HG02642 (cell line): ENCODE data around the gene PTPRC.
A peak's percentile ranks its signal among the peaks of the same experiment; 100 is the strongest.

Source experiments
- ATAC-seq: cut with Tn5 transposase; IDR thresholded peaks from one replicate; pipeline ENCODE4 v1.9.1; 2021; ENCODE audit warnings: mild to moderate bottlenecking; ENCODE audit not compliant: unreplicated experiment, poor library complexity

Gene PTPRC

DNA sequence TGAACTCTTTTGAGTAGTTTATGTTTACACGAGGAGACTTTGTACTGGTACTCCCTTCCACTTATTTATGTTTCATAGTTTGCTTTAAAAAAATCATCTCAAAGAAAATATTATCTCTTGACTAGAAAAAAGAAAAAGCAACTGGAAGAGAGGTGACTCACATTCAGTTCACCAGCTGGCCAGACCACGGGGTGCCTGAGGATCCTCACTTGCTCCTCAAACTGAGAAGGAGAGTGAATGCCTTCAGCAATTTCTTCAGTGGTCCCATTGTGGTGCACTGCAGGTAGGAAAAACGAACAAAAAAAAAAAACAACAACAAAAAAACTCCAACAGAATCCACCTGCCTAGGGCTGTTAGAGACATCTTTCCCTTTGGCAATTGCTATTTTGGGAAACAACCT lies 102.9 kb downstream of the PTPRC start:
- ATAC-seq, result no peak

DNA sequence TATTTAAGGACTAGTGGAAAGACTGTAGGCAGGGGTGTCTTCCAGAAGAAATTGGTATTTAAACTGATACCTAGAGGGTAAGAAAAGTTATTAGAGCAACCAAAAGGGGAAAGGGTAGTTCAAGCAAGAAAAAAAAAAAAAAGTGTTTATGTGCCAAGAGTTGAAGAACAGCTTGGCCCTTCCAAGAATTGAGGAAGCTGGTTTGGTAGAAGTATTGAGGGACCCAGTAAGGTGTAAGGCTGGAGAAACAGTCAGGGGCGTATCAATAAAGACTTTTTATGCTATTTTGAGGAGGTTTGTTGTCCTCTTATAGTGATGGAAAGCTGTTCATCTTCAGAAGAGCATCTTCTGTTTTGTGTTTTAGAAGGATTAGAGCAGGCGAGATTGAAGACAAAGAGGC lies 108.3 kb downstream of the PTPRC start:
- ATAC-seq, result no peak

DNA sequence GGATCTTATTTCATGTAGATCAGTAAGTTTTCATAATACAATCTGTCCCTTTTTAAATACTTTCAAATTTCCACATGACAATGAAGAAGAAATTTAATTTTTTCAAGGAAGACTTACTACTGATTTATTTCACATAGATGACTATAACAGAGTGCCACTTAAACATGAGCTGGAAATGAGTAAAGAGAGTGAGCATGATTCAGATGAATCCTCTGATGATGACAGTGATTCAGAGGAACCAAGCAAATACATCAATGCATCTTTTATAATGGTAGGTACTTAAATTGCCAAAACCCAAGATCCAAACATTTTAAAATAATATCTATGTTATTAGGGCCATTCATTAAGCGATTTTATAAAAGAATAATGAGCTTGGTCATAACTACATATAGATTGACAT lies 110.4 kb downstream of the PTPRC start:
- ATAC-seq, result no peak

DNA sequence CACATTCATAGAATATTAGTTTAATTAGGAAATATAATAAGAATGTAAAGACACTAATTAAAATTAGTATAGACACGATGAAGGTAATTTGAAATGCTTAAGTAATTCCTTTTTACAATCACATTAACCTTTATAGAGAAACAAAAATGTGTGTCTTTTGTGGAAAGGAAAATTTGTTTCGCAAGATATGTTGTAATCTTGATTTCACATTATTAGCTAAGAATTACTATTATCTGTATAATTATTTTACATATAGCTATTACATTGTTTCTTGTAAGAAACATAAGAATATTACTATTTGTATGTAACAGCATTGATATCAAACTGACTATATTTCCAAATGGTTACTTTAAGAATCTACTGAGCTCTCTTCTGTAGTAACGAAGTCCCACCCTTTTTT lies 111.2 kb downstream of the PTPRC start:
- ATAC-seq, result no peak

DNA sequence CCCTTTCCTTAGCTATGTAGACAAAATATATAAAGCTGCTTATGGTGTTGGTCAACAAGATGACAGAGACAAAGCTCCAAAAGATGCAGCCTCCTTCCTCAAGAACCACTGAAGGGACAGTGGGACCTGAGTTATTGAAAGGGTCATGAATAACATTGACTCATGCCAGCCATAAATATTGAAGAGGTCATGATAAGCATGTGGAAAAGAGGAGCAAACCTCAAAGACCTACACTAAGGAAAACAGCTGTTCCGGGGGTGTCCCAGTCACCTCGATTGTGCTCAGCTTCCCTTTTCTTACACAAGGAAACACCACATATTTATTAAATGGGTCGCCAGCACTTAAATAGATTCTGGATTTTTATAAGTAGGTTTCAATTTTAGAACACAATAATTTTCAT lies 112.9 kb downstream of the PTPRC start:
- no peak for ATAC-seq

DNA sequence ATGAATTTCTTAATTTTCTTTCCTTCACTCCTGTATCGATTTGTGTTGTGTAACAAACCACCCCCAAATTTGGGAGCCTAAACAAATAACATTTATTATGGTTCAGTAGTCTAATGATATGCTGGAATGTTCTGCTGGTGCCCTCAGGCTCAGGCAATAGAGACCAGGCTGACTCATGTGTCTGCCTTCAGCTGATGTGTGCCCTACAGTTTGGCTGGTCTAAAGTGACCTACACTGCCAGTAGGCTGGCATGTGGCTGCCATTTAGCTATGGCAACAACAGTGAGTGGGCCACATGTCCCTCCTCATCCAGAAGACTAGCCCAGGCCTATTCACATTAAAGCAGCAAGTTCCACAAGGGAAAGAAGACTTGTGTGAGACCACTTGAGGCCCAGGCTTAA lies 115.8 kb downstream of the PTPRC start:
- ATAC-seq, result no peak

DNA sequence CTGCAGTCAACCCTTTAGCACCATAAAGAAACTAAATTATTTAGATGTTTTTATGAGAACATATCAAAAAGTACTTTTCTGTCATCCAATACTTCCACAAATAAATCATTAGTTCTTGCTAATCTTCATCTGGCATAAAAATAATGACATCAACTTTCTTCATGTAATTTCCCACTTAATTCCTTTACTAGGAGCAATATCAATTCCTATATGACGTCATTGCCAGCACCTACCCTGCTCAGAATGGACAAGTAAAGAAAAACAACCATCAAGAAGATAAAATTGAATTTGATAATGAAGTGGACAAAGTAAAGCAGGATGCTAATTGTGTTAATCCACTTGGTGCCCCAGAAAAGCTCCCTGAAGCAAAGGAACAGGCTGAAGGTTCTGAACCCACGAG lies 116.9 kb downstream of the PTPRC start:
- ATAC-seq, result no peak

DNA sequence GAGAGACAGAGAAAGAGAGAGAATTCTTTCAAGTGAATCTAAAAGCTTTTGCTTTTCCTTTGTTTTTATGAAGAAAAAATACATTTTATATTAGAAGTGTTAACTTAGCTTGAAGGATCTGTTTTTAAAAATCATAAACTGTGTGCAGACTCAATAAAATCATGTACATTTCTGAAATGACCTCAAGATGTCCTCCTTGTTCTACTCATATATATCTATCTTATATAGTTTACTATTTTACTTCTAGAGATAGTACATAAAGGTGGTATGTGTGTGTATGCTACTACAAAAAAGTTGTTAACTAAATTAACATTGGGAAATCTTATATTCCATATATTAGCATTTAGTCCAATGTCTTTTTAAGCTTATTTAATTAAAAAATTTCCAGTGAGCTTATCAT lies 117.6 kb downstream of the PTPRC start:
- no peak for ATAC-seq

DNA sequence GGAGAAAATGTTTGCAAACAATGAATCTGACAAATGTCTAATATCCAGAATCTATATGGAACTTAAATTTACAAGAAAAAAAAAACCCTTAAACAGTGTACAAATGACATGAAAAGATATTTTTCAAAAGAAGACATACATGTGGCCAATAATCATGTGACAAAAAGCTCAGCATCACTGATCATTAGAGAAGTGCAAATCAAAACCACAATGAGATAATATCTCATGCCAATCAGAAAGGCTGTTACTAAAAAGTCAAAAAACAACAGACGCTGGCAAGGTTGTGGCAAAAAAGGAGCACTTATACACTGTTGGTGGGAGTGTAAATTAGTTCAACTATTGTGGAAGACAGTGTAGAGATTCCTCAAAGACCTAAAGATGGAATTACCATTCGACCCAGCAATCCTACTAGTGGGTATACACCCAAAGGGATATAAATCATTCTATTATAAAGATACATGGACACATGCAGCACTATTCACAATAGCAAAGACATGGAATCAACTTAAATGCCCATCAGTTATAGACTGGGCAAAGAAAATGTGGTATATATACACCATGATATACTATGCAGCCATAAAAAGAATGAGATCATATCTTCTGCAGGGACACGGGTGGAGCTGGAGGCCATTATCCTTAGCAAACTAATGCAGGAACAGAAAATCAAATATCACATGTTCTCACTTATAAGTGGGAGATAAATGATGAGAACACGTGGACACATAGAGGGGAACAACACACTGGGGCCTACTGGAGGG lies 123.2 kb downstream of the PTPRC start:
- ATAC-seq, result no peak

DNA sequence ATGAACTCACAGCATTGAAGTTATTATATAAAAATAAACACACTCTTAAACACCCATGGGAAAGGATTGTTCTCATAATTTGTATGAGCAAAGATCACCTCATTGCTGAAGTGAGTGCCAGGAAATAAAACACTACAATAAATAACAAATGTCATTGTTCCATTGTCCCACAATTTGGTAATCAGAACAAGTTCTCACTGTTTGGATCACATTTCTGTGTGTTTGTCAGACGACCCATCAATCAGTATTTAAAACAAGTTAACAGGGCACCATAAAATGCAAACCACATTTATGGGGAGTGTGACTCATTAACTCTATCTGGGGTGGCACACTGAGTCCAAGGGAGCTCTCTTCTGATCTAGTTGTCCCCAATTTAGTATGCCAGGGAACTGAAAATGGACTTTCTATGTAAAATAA lies 124.5 kb downstream of the PTPRC start:
- no peak for ATAC-seq

DNA sequence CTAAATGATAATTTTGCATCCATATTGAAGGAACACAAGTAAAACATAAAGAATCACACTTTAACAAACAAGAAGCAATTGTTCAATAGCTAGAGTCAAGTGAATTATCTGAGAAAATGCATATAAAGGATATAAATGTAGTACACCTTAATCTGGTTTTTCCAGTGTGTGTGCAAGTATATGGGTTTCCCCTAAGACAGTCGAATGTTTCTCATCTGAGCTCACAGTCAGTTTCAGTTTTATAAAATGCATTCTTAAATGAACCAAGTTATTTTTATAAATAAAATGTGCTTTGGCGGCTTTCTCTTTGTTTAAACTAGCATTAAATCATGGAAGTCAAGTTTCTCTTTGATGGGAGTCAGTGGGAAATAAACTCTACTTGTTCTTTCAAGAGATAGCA lies 125.9 kb downstream of the PTPRC start:
- ATAC-seq, result no peak

DNA sequence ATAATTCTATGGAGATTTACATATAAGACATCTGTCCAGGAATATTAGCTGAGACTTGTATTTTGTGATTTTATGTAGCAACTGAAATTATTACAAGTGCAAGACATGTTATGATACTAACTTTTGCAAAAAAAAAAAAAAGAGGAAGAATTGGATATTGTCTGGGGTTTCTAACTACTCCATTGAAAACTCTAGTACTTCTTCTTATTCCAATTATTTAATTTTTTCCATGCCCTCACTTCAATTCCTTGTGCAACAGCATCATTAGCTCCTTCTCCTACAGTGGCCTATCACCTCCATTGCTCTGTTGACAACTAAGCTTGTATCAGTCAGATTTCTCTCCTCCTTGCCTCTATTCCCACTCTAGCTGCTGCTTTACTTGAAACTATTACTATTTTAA lies 126.6 kb downstream of the PTPRC start:
- no peak for ATAC-seq

DNA sequence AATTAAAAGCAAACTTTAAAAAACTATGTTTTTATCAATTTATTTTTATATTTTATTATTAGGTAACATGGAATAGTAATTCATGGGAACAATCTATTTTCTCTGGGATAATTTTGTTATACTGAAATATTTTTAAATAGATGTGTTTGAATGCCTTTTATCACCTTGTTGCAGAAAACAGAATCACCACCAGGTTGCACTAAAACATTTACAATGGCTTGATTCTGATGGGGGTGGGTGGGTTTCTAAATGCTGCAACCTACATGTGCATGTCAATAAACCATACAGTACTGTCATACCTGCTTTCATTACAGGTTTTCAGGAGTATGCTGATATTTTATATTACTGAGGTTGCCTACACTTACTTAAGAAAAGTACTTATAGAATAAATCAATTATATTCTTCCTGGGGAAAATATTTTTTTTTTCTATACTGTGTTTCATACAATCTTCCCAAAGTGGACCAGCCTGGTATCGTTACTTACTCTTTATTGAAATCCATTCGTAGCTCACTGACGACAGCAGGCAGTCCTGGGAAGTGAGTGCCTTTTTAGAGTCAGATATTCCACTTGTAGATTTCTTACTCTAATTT lies 132.8 kb downstream of the PTPRC start:
- no peak for ATAC-seq

DNA sequence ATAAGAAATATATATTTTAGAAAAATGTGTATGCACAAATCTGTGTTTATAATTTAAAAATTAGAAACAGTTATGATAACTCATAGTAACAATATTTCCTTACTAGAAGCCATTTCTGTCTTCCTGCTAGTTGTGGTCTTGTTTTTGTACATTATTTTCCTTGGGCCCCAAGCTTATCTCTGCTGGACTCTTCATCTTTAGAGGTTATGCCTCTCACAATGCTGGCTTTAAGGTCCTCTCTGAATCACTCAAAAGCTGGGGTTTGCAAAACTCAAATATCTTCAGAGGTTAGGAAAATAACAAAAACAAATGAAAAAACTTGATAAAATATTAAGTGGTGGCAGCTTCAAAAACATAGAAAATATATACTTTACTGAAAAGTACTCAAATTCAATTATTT lies 133.8 kb downstream of the PTPRC start:
- ATAC-seq, result no peak

DNA sequence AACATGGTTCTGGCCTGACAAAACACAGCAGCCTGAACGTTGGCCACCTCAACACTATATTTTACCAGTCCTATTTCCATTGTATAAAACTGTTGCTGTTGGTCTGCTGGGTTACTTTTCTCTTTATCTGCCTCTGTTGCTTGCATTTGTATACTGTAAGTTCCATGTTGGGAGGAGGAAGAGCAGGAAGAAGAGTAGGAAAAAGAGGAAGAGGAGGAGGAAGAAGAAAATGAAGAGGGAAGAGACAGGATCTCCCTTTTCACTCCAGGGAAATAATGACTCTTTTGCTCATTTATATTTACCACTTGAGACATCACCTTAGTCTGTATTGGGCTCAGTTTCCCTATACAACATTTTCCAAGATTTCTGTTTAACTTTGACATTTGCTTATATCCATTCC lies 134.2 kb downstream of the PTPRC start:
- ATAC-seq, result no peak

DNA sequence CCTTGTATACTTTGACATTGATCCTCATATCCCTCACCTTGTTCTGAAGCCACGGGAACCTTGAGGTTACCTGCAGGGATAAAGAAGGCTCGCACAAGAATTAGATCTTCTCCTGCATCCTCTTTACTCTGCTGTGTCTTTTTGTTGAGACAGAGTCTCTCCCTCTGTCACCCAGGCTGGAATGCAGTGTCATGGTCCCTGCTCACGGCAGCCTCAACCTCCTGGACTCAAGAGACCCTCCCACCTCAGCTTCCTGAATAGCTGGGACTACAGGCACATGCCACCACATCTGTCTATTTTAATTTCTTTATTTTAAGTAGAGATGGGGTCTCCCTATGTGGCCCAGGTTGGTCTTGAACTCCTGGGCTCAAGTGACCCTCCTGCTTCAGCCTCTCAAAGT lies 134.7 kb downstream of the PTPRC start:
- no peak for ATAC-seq

DNA sequence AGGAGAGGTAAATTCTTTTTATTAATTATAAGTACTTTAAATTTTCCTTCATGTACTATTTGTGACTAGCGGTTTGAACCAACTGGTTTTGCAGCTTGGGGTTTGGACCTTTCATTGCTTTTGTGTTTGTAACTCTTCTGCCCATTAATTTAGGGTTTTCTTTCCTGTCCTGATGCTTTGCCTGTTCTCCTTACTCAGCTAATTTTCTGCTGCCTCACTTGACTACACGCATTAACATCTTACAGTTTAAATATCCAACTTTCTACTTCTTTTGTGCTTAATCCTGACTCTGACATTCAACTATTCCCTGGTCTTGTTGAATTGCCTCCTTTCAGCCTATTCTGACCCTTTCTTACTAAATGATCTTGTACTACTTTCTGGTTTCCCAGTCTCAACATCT lies 135.6 kb downstream of the PTPRC start:
- no peak for ATAC-seq

DNA sequence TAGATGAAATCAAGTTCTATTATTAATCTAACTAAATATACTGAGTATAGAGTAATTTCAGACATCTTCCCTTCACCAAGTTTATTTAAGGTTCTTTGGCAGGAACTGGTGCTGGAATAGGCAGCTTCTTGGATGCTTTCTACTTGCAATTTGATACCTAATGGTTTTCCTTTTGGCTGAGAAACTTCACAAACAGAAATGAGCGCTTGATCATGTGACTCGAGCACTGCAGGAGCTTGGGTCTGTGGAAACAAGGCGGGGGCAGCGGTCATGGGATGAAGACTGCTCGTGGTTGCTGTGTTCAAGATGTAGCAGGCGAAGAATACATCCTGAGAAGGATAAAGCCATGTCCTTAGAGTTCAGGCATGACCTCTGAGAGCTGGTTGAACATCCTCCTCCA lies 136.8 kb downstream of the PTPRC start:
- no peak for ATAC-seq

DNA sequence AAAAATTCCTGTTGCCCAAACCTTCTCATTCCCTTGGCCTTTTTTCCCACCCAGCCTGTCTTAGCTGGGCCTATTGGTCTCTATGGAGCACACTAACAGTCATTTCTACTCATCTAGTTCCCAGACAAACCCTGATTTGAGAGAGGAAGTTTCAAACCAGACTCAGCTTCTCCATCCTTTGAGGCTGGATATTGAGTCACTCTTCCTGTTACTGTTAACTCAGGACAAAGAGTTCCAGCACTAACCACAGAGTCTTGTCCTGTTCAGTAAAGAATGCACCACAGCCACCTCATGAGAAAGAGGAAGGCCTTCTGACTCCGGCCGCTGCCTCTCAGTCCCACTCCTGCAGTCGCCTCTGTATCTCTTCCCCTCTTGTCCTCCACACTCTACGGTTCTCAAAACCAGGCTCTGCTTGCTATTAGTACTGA lies 137.8 kb downstream of the PTPRC start:
- ATAC-seq, result no peak

DNA sequence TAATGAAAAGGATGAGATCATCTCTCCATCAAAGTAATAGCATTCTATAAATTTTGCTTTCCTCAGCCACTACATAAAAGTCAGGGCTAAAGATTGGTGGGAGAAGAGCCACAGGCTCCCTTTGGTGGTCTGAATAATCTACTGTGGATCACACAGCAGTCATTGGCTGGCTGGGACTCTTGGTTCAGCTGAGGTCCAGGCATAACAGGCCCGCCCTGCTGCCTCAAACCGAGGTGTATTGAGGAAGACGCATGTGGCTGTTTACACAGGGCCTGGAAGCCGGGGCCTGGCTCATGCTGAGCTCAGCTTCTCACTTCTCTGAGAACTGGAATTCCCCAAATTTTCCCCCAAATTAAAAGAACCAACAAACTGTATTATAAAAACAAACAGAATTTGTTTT lies 139.2 kb downstream of the PTPRC start:
- ATAC-seq, result no peak

DNA sequence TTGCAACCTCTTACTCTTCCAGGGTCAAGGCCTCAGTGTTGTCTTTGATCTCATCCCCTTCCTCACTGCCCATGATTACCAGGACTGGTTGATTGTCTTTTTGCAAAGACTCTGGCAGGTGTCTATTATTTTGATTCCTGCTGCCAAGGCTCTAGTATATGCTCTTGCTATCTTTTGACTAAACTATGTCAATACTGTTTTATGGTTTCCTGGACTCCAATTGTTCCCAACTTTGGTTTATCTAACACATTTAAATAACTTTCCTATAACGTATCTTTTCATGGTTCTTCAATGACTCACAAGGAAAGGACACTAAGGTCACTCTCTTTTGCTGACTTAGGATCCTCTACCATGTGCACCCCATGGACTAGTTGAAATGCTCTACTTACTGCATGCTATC lies 141.5 kb downstream of the PTPRC start:
- no peak for ATAC-seq

DNA sequence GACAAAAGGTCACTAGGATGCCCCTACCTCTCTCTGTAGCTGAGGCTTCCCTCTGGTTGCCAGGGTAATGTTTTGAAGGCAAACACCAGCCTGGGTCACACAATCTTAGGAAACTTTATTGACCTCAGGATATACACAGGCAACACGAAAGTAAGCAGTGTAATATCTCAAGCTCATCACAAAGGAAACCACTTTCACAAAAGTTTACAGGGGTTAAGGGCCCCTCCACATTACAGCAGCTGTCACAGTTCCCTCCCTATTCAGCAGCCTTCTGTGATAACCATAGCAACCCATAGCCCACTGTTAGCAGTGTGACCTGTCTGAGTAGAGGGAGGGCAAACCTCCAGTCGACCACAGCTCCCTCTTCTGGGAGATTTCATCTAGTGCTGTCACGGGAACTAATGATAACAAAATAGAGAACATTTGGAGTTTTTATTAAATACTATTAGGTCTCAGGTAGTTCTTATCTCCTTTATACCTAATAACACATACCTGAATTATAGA lies 149.8 kb downstream of the PTPRC start:
- peak; percentile 78 for ATAC-seq
